ENCODE measurements around the gene TSPAN15.

Gene TSPAN15

DNA sequence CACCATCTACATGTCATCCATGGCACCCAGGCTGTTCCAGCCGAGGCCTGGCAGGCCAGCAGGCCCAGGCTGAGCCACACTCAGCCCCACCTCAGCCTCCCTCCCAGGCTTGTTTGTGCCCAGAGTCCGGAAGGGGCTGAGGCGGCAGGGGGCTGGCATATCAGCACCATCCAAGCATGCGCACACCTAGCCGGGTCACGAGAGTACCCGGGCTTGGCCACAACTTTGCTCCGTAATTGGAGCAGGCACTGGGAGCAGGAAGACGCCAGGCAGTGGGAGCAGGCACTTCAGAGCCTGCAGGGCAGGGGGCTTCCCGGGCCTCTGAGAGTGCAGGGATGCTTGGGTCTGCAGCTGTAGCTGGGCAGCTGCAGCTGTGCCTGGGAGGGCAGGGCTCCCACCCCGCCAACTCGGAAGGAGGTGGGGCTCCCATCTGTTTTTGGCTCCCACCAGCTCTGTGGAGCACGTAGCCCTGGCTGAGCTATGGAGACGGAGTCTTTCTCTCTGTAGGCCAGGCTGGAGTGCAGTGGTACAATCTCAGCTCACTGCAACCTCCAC, 15.2 kb upstream of the TSPAN15 start:
- DNase-seq (ENCODE audit: low read depth) = no peak
- TF ChIP-seq, protein P1, sequence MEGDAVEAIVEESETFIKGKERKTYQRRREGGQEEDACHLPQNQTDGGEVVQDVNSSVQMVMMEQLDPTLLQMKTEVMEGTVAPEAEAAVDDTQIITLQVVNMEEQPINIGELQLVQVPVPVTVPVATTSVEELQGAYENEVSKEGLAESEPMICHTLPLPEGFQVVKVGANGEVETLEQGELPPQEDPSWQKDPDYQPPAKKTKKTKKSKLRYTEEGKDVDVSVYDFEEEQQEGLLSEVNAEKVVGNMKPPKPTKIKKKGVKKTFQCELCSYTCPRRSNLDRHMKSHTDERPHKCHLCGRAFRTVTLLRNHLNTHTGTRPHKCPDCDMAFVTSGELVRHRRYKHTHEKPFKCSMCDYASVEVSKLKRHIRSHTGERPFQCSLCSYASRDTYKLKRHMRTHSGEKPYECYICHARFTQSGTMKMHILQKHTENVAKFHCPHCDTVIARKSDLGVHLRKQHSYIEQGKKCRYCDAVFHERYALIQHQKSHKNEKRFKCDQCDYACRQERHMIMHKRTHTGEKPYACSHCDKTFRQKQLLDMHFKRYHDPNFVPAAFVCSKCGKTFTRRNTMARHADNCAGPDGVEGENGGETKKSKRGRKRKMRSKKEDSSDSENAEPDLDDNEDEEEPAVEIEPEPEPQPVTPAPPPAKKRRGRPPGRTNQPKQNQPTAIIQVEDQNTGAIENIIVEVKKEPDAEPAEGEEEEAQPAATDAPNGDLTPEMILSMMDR (conservative IDR thresholded peaks at IDR 0.05; ENCODE audit: low read length) = no peak
- no peak overlapping the region for H3K4me3 ChIP-seq (ENCODE audit: low read length)

DNA sequence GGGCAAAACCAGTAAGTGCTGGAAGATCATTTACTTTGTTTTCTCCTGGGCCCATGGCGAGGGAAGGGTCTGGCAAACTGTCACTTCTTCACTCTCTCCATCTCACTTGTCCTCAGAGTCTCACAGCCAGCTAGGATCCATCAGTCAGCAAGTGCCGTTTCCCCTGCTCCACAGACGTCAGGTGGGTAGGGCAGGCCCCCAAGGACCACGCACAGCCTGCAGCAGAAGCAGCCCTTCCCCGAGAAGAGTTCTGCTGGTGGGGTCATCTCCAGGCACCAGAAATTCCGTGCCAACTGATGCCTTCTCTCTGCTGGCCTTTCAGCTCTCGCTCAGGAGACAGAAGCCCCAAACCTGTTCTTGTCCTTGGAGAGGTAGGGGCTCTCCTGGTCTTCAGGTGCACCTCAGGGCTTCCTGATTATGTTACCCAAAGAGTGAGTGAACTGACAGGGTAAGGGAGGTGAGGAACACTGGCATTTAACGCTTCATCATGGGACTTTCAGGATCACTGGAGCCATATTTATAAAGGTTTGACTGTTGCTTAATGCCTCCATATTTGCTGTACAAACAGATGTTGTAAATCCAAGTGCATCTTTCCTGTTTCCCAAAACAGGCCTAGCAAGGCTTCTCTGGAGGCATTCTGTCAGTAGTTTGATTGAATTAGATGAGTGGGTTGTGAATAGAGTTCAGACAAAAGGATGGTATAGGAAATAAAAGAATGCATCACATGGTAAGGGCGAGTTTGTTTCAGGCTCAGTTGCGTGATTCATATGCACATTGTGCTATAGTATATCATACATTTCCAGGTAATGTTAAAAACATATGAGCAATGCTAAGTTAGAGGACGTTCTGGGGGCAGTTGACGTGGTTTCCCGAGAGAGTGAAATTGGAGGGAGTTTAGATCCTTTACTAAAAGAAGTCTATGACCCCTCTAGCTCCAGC, 13.7 kb upstream of the TSPAN15 start:
- DNase-seq (ENCODE audit: low read depth) = no peak
- H3K4me3 ChIP-seq (ENCODE audit: low read length) = no peak overlapping the region
- TF ChIP-seq, protein P1 (conservative IDR thresholded peaks at IDR 0.05; ENCODE audit: low read length) = no peak

GRCh38 chr10:69438536-69439349, 12.5 kb upstream of the TSPAN15 start:
- TF ChIP-seq, protein P1 (conservative IDR thresholded peaks at IDR 0.05; ENCODE audit: low read length) = no peak
- DNase-seq (ENCODE audit: low read depth) = peak; percentile 70
- no peak overlapping the region for H3K4me3 ChIP-seq (ENCODE audit: low read length)

DNA sequence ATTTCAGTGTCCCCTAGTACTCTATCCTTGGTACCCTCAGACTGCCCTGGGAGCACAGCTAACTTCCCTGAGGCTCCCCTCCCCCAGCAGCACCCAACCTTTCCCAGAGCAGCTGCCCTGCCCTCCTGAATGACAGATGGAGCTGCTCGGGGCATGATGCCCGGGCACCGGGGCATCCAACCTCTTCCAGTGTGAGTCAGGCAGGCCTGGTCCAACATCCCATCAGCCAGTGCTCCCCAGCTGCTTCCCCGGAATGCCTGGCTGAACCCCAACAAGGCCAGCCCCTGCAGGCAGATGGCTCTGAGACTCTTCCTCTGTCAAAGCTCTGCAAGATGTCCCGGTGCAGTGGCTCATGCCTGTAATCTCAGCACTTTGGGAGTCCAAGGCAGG, 11.9 kb upstream of the TSPAN15 start:
- DNase-seq (ENCODE audit: low read depth) = peak; percentile 77
- TF ChIP-seq, protein P1 (conservative IDR thresholded peaks at IDR 0.05; ENCODE audit: low read length) = no peak
- no peak overlapping the region for H3K4me3 ChIP-seq (ENCODE audit: low read length)

GRCh38 chr10:69439813-69440506, 11.3 kb upstream of the TSPAN15 start:
- TF ChIP-seq, protein P1 (conservative IDR thresholded peaks at IDR 0.05; ENCODE audit: low read length) = no peak
- no peak overlapping the region for H3K4me3 ChIP-seq (ENCODE audit: low read length)
- DNase-seq (ENCODE audit: low read depth) = peak; percentile 78

DNA sequence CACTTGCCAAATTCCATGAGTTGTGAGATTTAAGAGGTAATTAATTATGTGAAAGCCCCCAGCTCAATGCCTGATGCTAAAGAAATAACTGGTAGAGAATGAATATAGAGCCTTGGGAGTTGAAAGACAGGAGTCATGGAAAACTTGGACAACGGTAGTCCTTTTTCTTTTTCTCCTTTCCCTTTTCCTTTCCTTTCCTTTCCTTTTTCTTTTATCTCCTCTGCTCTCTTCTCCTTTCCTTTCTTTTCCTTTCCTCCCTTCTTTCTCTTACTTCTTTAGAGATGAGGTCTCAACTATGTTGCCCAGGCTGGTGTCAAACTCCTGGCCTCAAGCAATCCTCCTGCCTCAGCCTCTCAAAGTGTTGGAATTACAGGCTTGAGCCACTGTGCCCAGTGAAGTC, 7.9 kb upstream of the TSPAN15 start:
- H3K4me3 ChIP-seq (ENCODE audit: low read length) = no peak overlapping the region
- no peak for DNase-seq (ENCODE audit: low read depth)
- TF ChIP-seq, protein P1 (conservative IDR thresholded peaks at IDR 0.05; ENCODE audit: low read length) = no peak
